SK-N-MC (cell line): Measurements from ENCODE around the gene PEPD.

Experiments
- EZH2 ChIP-seq: fragments of 200-600 bp; sonication (generic); IDR thresholded peaks from one replicate; pipeline ENCODE4 v1.6.1; 2017; ENCODE audit warnings: antibody characterized with exemption
- FOXP2 ChIP-seq: optimal IDR thresholded peaks from 2 replicates; pipeline ENCODE3; 2011; ENCODE audit warnings: mild to moderate bottlenecking, moderate library complexity; ENCODE audit not compliant: insufficient read depth; ENCODE audit errors: extremely low read length, control extremely low read depth
- POLR2AphosphoS5 ChIP-seq: IDR thresholded peaks from 2 replicates; pipeline ENCODE4 v1.6.1; 2012; ENCODE audit warnings: mild to moderate bottlenecking, low read depth, low read length, borderline replicate concordance

- TF ChIP-seq EZH2 (no peak), POLR2AphosphoS5 (no peak), FOXP2 (no peak)
These were observed 146.3 kb downstream of the PEPD start for GRCh38 chr19:33375156-33375836.
